Stimulated activated CD4-positive, alpha-beta T cell treated with anti-CD3 and anti-CD28 coated beads, TNF-alpha, amount 100 ng/mL, for 1 hour (primary cell): ENCODE measurements around the gene IL13RA1.
A peak's percentile ranks its signal among the peaks of the same experiment; 100 is the strongest.
"Not testable (repeated sequence)": the region's sequence is repeated elsewhere in the genome, so short reads cannot be mapped to it uniquely, and the experiment has no call there.

Source experiments
- DNase-seq, 3 donors: peaks; one replicate each; pipeline ENCODE4 v3.0.0-alpha.2; 2020; ENCODE audit warnings: low read depth in 3 of 3, low spot score in 1 of 3

IL13RA1 gene

DNA sequence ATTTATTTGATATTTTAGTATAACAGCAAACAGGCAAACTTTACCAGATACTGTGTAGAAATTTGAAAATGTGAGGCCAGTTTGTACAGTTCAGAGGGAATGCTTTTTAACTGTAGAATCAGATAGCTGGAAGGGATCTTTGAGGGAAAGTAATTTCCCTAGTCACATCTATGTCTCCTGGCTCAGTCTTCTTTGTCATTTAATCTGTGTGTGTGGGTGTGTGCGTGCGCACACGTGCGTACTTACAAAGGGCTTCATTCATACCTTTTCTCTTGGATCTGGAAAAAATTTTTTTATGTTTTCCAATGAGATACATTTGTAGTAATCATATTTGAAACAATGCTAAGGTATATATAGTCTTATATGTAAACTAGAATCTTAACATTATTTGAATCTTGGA is 44.6 kb downstream of the IL13RA1 start:
- no peak for DNase-seq

DNA sequence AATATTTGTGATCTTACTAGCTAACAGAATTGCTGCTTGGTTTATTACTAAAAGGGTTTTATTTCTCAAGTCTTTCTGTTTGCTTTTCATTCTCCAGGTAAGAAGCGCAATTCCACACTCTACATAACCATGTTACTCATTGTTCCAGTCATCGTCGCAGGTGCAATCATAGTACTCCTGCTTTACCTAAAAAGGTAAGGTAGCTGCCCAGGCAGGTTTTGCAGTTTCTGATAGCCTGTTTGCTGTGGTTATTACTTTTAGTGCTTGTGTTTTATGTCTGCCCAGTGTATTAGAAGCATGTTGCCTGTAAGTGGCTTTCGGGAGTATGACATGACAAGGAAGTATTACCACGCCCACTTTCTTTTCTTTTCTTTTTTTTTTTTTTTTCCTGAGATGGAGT is 46.4 kb downstream of the IL13RA1 start:
- no peak for DNase-seq

DNA sequence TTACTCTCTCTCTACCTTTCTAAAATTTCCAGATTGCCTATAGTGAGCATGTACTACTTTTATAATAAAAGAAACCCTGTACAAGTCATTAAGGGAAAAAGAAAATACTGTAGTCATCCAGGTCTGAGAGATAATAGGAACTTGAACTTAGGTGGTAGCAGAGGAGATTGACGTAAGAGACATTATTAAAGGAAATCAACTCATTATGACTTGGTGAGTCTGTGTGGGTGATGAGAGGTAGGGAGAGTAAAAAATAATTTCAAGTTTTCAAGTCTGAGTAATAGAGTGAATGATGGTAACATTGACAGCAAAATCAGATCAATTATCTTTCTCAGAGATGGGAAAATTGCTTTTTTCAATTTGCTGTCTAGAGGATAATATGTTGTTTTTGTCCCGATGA is 52.2 kb downstream of the IL13RA1 start:
- DNase-seq: no peak

DNA sequence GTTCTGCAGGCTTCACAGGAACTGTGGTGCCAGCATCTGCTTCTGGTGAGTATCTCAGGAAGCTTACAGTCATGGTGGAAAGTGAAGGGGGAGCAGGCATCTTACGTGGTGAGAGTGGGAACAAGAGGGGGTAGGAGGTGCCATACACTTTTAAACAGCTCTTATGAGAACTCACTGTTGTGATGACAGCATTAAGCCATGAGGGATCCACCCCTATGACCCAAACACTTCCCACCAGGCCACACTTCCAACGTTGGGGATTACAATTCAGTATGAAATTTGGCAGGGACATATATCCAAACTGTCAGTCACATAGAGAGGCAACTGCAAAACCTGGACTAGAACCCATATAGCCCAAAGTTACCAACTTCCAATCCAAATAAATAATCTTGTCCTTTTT is 53.1 kb downstream of the IL13RA1 start:
- no peak for DNase-seq

DNA sequence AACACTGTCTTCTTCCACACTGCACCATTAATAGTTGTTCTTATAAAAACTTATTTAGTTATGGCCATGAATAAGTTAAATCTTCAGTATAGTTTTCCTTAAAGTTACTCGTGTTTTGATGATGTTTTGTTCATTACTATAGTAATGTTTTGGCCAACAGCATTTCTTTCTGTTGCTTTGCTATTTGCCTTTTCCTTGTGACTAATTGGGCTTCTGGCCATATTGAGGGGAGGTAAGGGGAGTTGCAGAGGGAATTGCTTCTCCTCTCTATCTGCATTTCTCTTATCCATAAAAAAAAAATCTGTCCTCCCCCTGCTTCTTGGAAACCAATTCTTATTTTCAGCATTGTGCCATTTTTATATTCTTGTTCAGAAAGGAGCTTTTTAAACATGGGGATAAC is 53.5 kb downstream of the IL13RA1 start:
- DNase-seq: no peak

DNA sequence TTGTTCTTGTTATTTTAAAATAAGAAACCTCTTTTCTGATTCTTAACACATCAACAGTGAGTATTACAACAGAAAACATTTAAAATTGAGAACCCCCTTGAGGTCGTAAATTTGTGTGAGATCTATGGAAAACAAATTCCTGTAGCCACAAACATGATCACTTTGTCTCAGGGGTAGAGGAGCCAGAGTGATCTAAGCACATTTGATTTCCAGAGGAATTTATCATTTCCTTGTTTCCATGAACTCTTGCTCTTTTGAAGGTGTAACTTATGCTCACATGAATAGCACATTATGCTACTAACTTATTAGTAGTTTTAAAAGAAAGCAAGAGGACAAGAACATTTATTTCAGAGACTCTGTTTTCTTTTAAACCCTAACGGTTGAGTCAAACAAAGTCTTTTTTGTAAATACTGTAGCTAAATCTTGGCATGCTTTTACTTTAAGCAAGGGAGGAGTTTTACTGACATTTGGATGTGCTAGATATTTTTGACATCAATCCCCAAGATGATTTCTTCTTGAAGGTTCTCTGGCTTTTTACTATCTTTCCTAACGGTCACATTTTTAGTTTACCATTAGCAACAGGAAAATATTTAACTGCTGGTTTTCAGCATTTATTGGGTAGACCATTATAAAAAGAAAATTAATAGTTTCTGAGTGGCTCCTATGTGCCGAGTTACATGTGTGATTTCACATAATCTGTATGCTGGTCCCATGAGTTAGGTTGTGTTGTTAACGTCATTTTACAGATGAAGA is 68.3 kb downstream of the IL13RA1 start:
- no peak for DNase-seq

DNA sequence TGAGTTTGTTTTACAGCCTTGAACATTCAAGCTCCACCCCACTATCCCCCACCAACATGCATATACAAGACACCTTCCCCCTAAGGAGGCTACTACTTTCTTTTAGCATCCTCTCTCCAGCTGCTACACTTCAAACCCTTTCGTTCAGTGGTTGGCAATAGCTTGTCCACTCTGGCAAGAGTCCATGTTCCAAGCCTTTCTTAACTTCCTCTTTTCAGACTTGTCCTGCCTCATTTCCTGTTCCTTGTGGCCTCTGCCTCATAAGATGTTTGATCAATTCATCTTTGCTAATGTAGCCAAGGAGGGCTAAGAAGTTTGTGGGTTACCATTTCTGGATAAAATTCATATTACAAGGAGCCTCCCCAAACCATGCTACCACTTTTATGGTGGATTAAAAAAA is 75.5 kb downstream of the IL13RA1 start:
- no peak for DNase-seq

DNA sequence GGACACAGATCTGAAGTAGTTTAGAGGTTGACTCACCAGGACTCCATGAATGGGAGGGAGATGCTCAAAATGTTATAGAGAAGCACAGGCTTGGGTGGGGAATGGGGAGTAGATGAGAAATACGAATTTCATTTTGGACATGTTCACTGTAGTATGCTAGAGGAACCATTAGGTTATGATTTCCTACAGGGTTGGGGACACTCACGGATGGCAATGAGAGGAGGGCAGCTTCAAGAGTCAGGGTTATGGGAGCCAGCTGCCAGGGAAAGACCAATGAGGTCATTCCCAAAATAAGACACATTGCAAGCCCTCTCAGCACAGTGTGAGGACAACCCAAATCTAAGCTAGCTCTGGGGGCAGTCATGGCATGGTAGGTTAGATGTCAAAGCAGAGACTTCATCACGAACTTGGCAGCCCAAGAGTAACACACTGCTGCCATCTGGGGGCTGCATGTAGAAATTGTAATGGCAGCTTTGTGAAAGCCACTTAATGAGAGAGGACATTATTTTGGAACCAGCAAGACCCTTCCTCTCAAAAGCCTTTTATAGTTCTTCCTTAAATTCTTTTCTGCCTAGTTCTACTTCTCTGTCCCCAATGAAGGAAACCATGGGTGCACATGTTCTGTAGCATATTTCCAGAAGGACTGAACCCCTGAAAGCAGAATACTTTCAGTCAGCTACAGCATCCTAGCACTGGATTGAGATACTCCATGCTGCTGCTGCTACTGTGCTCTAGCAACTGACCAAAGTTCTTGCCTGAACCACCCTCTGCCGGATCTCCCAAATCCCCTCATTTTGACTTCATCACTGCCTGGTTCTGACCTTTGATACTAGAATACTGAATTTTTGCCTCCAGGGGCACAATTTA is 80.0 kb downstream of the IL13RA1 start:
- peak in 1 of 3 donors; percentile 2 for DNase-seq

DNA sequence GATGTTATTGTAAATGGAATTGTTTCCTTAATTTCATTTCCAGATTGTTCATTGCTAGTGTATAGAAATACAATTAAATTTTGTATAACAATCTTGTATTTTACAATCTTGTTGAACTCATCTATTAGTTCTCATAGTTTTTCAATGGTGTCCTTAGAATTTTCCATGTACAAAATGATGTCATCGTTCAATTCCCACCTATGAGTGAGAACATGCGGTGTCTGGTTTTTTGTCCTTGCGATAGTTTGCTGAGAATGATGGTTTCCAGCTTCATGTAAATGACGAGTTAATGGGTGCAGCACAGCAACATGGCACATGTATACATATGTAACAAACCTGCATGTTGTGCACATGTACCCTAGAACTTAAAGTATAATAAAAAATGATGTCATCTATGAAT is 89.9 kb downstream of the IL13RA1 start:
- not testable (repeated sequence) for DNase-seq

DNA sequence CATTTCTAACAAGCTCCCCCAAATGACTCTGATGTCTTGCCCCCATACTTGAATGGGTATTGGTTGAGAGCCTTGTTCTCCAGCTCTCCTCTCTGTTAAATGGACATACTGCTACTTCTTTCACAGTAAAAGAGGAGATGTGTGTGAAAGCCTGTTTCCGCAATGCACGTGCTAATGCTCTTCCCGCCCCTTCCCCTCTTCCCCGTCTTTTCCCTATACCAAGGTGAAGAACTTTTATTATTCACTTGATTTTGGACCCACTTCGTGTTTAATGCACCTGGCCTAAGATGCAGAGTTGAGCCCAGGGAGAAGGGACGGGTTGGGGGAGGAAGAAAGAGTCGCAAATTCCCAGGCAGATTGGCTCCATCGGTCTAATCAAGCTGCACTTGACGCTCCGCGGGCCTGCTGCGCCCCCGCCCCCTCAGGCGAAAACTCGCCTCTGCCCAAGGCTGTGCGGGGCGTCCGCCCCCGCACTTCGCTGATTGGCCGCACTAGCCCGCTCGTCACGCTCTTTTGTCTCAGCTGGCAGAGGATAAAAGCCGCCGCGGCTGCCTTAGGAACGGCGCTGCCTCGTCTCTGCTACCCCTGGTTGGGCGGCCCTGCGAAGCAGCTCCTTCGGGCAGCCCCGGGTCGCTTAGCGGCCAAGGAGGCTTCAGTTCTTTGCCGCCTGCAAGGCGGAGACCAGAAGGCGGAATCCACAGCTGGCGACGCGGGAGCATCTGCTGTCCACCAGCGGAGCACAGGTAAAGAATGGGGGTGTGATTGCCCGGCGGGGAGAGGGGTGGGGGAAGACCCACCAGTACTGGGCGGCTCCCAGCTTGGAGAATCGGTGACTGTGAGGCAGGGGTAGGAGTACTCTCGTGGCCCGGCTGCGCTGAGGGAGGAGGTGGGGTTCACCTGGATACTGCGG is 96.1 kb downstream of the IL13RA1 start, which contains the start of gene ZCCHC12:
ZCCHC12 (plus strand) TSS at position 562 of the 910 bp plus-strand sequence. CDS start 1,421 bp downstream, outside the sequence.
- peak; percentile 0 to 8 (median 2) for DNase-seq

DNA sequence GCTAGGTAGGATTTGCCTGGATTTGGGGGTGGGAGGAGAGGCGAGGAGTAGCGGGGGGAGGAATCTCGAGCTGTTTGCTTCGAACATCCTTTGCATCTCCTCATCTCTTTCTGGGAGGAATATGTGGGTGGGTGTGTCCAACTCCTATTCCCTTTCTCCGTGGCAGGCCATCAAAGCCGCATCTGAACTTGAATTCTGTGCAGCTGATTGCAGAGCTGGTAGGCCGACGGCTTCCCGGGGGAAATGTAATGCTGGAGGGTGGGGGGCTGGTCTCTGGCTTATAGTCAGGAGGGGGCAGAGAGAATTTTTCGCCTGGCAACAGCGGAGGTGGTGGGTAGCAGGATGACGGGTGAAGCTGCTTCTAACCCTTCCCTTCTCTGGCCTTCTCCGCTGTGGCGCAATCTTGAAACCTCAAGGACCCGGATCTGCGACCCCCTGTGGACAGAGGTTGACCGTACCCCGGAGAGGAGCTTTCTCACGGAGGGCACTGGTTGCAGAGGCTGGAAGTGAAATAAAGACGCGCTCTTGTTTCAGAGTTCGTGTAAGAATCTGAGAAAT is 96.8 kb downstream of the IL13RA1 start:
- no peak for DNase-seq

DNA sequence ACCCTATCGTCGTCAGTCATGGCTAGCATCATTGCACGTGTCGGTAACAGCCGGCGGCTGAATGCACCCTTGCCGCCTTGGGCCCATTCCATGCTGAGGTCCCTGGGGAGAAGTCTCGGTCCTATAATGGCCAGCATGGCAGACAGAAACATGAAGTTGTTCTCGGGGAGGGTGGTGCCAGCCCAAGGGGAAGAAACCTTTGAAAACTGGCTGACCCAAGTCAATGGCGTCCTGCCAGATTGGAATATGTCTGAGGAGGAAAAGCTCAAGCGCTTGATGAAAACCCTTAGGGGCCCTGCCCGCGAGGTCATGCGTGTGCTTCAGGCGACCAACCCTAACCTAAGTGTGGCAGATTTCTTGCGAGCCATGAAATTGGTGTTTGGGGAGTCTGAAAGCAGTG is 97.8 kb downstream of the IL13RA1 start:
- DNase-seq: no peak

DNA sequence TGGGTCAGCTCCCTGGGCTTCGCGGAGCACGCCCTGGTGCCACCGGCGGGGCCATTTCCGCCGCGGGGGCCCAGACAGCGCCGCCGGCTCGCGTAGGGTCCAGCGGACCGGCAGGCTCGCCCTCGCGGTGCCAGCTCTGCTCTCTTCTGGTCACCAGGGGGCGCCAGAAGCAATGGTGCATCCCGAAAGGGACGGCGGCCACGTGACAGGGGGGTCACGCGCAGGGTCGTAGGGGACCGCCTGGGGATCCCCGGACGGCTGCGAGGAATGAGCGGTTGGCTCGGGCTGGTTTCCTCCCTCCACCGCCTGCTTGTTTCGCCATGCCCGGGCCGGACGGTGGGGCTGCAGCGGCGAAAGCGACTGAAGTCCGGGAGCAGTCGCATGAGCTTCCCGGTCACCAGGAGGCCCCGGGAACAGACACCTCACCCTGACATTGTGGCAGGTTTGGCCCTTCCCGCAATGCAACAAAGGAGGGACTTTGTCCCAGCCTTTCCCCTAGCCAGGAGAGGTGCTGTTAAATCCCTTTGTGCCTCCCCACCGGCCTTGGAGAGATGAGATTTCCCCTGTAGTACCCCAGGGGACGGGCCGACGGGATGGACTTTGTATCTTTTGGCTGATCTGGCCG is 112.0 kb downstream of the IL13RA1 start:
- DNase-seq: peak in 1 of 3 donors; percentile 41
